ENCODE measurements around the gene ISCA2. TPM values are rescaled to one million over a fixed set of nuclear protein-coding genes. Genes with fewer than 3 reads are reported as not detected.

Gene ISCA2
- total RNA-seq, 1 donor from 2014 or later = 40.6 TPM

- Mint-ChIP-seq H3K4me3 (no peak overlapping the region), H3K27ac (ENCODE audit: unreplicated experiment) (no peak overlapping the region), H3K9me3 (no peaks in the 10 kb centered on the region), H3K4me1 (peaks cover 56% of the 10 kb centered on the region), H3K36me3 (ENCODE audit: low read depth) (no peaks in the 10 kb centered on the region), H3K27me3 (ENCODE audit: low read depth) (no peaks in the 10 kb centered on the region)
- no peak for DNase-seq (ENCODE audit: low read depth, low spot score)
- no peak for TF ChIP-seq CTCF (conservative IDR thresholded peaks at IDR 0.05)
These were observed 18.6 kb downstream of the ISCA2 start for GRCh38 chr14:74511966-74512830.

GRCh38 chr14:74514471-74514941 is 20.9 kb downstream of the ISCA2 start:
- Mint-ChIP-seq H3K27ac (ENCODE audit: unreplicated experiment) (no peak overlapping the region), H3K27me3 (ENCODE audit: low read depth) (no peaks in the 10 kb centered on the region), H3K4me1 (peaks cover 39% of the 10 kb centered on the region), H3K36me3 (ENCODE audit: low read depth) (no peaks in the 10 kb centered on the region), H3K9me3 (no peaks in the 10 kb centered on the region), H3K4me3 (no peak overlapping the region)
- no peak for DNase-seq (ENCODE audit: low read depth, low spot score)
- TF ChIP-seq CTCF (conservative IDR thresholded peaks at IDR 0.05) = no peak

- Mint-ChIP-seq H3K4me3 (no peak overlapping the region), H3K27me3 (ENCODE audit: low read depth) (no peaks in the 10 kb centered on the region), H3K36me3 (ENCODE audit: low read depth) (no peaks in the 10 kb centered on the region), H3K4me1 (peaks cover 25% of the 10 kb centered on the region), H3K27ac (ENCODE audit: unreplicated experiment) (no peak overlapping the region), H3K9me3 (no peaks in the 10 kb centered on the region)
- DNase-seq (ENCODE audit: low read depth, low spot score) = no peak
- no peak for TF ChIP-seq CTCF (conservative IDR thresholded peaks at IDR 0.05)
These were observed 22.4 kb downstream of the ISCA2 start for GRCh38 chr14:74515891-74516412.

GRCh38 chr14:74516451-74517160 is 23.0 kb downstream of the ISCA2 start:
- H3K9me3 Mint-ChIP-seq = no peaks in the 10 kb centered on the region
- no peak for DNase-seq (ENCODE audit: low read depth, low spot score)
- TF ChIP-seq CTCF (conservative IDR thresholded peaks at IDR 0.05) = no peak
- peak overlapping the region; percentile 83 for H3K27ac Mint-ChIP-seq (ENCODE audit: unreplicated experiment)
- H3K36me3 Mint-ChIP-seq (ENCODE audit: low read depth) = no peaks in the 10 kb centered on the region
- no peaks in the 10 kb centered on the region for H3K27me3 Mint-ChIP-seq (ENCODE audit: low read depth)
- no peak overlapping the region for H3K4me3 Mint-ChIP-seq
- peaks cover 19% of the 10 kb centered on the region for H3K4me1 Mint-ChIP-seq

GRCh38 chr14:74517731-74518130 is 24.2 kb downstream of the ISCA2 start:
- no peaks in the 10 kb centered on the region for H3K27me3 Mint-ChIP-seq (ENCODE audit: low read depth)
- H3K4me1 Mint-ChIP-seq = peaks cover 17% of the 10 kb centered on the region
- H3K9me3 Mint-ChIP-seq = no peaks in the 10 kb centered on the region
- TF ChIP-seq CTCF (conservative IDR thresholded peaks at IDR 0.05) = no peak
- H3K36me3 Mint-ChIP-seq (ENCODE audit: low read depth) = no peaks in the 10 kb centered on the region
- no peak for DNase-seq (ENCODE audit: low read depth, low spot score)
- H3K4me3 Mint-ChIP-seq = no peak overlapping the region
- no peak overlapping the region for H3K27ac Mint-ChIP-seq (ENCODE audit: unreplicated experiment)
